ENCODE measurements around the gene GOSR1. TPM values are rescaled to one million over a fixed set of nuclear protein-coding genes. Genes with fewer than 3 reads are reported as not detected.
"Not testable (repeated sequence)": the region's sequence is repeated elsewhere in the genome, so short reads cannot be mapped to it uniquely, and the experiment has no call there.

Gene GOSR1
- total and polyA plus RNA-seq, 12 donors = 15.4 to 96.0 (median 47.1) TPM

DNA sequence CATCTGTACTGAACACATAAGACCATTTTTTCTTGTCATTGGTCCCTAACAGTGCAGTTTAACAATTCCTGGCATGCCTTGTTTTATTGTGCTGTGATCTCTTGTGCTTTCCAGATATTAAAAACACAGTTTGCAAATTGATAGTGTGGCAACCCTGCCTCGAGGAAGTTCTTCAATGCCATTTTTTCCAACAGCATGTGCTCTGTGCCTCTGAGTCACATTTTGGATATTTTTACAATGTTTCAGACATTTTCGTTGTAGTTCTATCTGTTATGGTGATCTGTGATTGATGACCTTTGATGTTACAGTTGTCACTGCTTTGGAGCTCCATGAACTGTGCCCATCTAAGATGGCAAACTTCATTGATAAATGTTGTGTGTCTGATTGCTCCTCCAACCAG, 66.2 kb downstream of the GOSR1 start:
- H3K27ac ChIP-seq = no peak overlapping the region
- intact Hi-C loops (cut with DNase I) = no loop called here
- H3K27me3 ChIP-seq = no peaks in the 10 kb centered on the region
- no peaks in the 10 kb centered on the region for H3K4me1 ChIP-seq (replicated peaks in 1 of 2)
- 30 to 46% (median 43%) methylated on average over 2 of the region's 2 CpGs for WGBS, 4 donors
- no peaks in the 10 kb centered on the region for H3K9me3 ChIP-seq (replicated peaks in 1 of 3)
- no peaks in the 10 kb centered on the region for H3K36me3 ChIP-seq (replicated peaks in 1 of 2)
- no peak for DNase-seq
- no peak overlapping the region for H3K4me3 ChIP-seq
- no peak for TF ChIP-seq POLR2A (IDR thresholded peaks at IDR 0.05)

DNA sequence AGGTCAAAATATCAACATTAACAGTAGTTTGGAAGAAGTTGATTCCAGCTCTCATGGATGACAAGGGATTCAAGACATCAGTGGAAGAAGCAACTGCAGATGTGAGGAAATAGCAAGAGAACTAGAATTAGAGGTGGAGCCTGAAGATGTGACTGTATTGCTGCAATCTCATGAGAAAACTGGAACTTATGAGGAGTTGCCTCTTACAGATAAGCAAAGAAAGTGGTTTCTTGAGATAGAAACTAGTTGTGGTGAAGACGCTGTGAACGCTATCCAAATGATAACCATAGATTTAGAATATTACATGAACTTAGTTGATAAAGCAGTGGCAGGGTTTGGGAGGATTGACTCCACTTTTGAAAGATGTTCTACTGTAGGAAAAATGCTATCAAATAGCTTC, 67.8 kb downstream of the GOSR1 start:
- Histone ChIP-seq H3K4me1 (replicated peaks in 1 of 2) (no peaks in the 10 kb centered on the region), H3K27me3 (no peaks in the 10 kb centered on the region), H3K36me3 (replicated peaks in 1 of 2) (no peaks in the 10 kb centered on the region), H3K9me3 (replicated peaks in 1 of 3) (no peaks in the 10 kb centered on the region), H3K27ac (no peak overlapping the region), H3K4me3 (no peak overlapping the region)
- no peak for DNase-seq
- TF ChIP-seq, protein P1, sequence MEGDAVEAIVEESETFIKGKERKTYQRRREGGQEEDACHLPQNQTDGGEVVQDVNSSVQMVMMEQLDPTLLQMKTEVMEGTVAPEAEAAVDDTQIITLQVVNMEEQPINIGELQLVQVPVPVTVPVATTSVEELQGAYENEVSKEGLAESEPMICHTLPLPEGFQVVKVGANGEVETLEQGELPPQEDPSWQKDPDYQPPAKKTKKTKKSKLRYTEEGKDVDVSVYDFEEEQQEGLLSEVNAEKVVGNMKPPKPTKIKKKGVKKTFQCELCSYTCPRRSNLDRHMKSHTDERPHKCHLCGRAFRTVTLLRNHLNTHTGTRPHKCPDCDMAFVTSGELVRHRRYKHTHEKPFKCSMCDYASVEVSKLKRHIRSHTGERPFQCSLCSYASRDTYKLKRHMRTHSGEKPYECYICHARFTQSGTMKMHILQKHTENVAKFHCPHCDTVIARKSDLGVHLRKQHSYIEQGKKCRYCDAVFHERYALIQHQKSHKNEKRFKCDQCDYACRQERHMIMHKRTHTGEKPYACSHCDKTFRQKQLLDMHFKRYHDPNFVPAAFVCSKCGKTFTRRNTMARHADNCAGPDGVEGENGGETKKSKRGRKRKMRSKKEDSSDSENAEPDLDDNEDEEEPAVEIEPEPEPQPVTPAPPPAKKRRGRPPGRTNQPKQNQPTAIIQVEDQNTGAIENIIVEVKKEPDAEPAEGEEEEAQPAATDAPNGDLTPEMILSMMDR (IDR thresholded peaks at IDR 0.05) = no peak
- 75 to 81% (median 79%) methylated on average over 2 of the region's 2 CpGs for WGBS, 4 donors
- intact Hi-C loops (cut with DNase I) = no loop called here

DNA sequence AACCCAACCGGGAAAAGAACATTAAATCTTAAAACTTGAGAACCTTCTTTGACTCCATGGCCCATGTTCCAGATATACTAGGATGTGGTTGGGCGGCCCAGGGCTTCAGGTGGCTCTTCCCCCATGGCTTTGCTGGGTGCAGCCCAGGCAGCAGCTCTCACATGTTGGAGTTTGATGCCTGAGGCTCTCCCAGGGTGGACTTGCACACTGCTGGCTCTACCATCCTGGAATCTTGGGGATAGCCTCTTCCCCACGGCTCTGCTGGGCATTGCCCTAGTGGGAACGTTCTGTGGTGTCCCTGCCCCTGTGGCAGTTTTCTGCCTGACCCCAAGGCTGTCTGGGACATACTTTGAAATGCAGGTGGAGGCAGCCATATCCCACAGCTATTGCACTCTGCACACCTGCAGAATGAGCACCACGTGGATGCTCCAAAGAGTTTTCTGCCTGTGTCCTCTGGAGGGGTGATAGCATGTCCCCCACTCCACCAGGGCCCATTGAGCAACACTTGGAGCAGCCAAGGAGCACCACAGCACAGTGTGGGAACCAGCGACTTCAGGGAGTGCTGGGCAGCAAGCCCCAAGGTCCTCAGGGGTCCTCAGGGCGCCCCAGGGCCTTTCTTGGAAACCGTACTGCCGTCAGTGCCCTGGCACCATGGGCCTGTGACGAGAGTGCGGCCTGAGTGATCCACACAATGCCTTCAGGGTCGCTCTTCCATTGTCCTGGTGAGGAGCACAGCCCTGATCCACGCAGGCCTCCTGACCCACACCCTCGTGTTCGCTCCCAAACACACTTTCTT, 70.8 kb downstream of the GOSR1 start:
- WGBS, 4 donors = 85 to 93% (median 89%) methylated on average over 10 to 15 of the region's 15 CpGs
- no peaks in the 10 kb centered on the region for H3K36me3 ChIP-seq (replicated peaks in 1 of 2)
- no peak overlapping the region for H3K27ac ChIP-seq
- H3K9me3 ChIP-seq (replicated peaks in 1 of 3) = no peaks in the 10 kb centered on the region
- H3K4me1 ChIP-seq (replicated peaks in 1 of 2) = no peaks in the 10 kb centered on the region
- TF ChIP-seq, protein P1 (IDR thresholded peaks at IDR 0.05) = no peak
- TF ChIP-seq POLR2A (IDR thresholded peaks at IDR 0.05) = no peak
- DNase-seq = no peak
- H3K27me3 ChIP-seq = no peaks in the 10 kb centered on the region
- H3K4me3 ChIP-seq = no peak overlapping the region
- intact Hi-C loops (cut with DNase I) = no loop called here

DNA sequence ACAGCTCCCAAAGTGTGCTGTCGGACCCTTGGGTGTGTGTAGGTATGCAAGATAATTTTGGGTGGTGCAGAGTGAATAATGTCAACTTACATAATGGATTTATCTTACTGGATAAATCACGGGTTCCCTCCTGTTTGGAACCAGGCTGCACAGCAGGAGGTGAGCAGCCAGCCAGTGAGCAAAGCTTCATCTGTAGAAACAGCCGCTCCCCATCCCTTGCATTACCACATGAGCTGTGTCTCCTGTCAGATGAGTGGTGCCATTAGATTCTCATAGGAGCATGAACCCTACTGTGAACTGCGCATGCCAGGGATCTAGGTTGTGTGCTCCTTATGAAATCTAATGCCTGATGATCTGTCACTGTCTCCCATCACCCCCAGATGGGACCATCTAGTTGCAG, 72.0 kb downstream of the GOSR1 start:
- H3K4me1 ChIP-seq (replicated peaks in 1 of 2); DNase-seq; H3K27ac ChIP-seq; H3K27me3 ChIP-seq; H3K9me3 ChIP-seq (replicated peaks in 1 of 3); H3K4me3 ChIP-seq; H3K36me3 ChIP-seq (replicated peaks in 1 of 2); intact Hi-C loops (cut with DNase I): not testable (repeated sequence)
- WGBS, 4 donors = 90 to 98% (median 93%) methylated on average over 4 of the region's 4 CpGs

DNA sequence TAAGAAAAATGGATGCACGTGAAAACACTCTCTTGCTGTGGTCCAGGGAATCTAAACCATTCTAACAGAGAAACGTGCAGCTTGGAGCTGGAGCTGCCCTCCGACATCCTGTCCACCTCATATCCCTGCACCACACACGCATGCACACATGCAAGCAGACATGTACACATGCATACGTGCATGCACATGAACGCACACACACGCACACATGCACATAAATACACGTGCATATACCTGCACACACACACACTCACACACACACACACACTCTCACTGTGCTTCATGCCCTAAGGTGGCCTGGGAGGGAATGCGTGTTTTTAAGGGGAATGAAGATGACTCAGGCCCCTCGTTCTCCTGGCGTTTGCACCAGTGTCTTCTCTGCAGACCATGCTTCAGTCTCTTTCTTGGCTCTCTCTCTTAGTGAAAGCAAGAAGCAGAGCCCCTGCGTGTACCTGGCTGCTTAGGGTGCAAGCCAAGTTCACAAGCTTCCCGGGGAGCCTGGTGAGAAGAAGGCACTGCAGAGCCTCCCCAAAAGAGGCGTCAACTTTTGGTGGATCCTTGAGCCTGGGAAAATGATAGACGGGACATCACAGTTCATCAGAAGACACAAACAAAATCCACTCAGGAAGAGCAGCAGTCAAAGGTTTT, 72.8 kb downstream of the GOSR1 start:
- Histone ChIP-seq H3K4me3 (no peak overlapping the region), H3K9me3 (replicated peaks in 1 of 3) (no peaks in the 10 kb centered on the region), H3K27me3 (no peaks in the 10 kb centered on the region), H3K36me3 (replicated peaks in 1 of 2) (no peaks in the 10 kb centered on the region), H3K4me1 (replicated peaks in 1 of 2) (no peaks in the 10 kb centered on the region), H3K27ac (no peak overlapping the region)
- TF ChIP-seq, protein P1 (IDR thresholded peaks at IDR 0.05) = no peak
- TF ChIP-seq POLR2A (IDR thresholded peaks at IDR 0.05) = no peak
- intact Hi-C loops (cut with DNase I) = no loop called here
- 84 to 89% (median 87%) methylated on average over 15 of the region's 15 CpGs for WGBS, 4 donors
- DNase-seq = no peak
